Mesendoderm (in vitro differentiated cells): ENCODE results near the gene SEL1L3.

ENCODE experiments used
- DNase-seq: peaks from one replicate; pipeline ENCODE4 v3.0.0; 2013
- H2AK5ac ChIP-seq: 2 replicates; pipeline ENCODE4 v1.6.1; 2013; ENCODE audit warnings: low read length, inconsistent platforms
- H2BK120ac ChIP-seq: 2 replicates; pipeline ENCODE4 v1.6.1; 2013; ENCODE audit warnings: low read depth, mild to moderate bottlenecking, low read length, moderate library complexity, mixed read lengths
- H2BK15ac ChIP-seq: replicated peaks from 2 replicates; pipeline ENCODE4 v1.6.1; 2013; ENCODE audit warnings: low read depth, mild to moderate bottlenecking, moderate library complexity
- H2BK5ac ChIP-seq: 2 replicates; pipeline ENCODE4 v1.6.1; 2013; ENCODE audit warnings: low read length, inconsistent platforms
- H3K18ac ChIP-seq: 2 replicates; pipeline ENCODE4 v1.6.1; 2013; ENCODE audit warnings: mild to moderate bottlenecking, low read length, mixed read lengths
- H3K23ac ChIP-seq: one replicate; pipeline ENCODE4 v1.6.1; 2013; ENCODE audit warnings: low read length
- H3K27ac ChIP-seq: 2 replicates; pipeline ENCODE4 v1.5.1; 2013; ENCODE audit warnings: low read depth, mild to moderate bottlenecking, inconsistent platforms, low read length, moderate library complexity
- H3K27me3 ChIP-seq: 2 replicates; pipeline ENCODE4 v1.6.1; 2013; ENCODE audit warnings: low read length, control low read depth, mild to moderate bottlenecking, inconsistent platforms; ENCODE audit not compliant: insufficient read depth, poor library complexity
- H3K36me3 ChIP-seq: 2 replicates; pipeline ENCODE4 v1.6.1; 2013; ENCODE audit warnings: low read length, inconsistent platforms; ENCODE audit not compliant: control insufficient read depth, insufficient read depth
- H3K4ac ChIP-seq: one replicate; pipeline ENCODE4 v1.6.1; 2013; ENCODE audit warnings: low read depth, mild to moderate bottlenecking, low read length, moderate library complexity
- H3K4me1 ChIP-seq: 2 replicates; pipeline ENCODE4 v1.6.1; 2013; ENCODE audit warnings: low read depth, low read length, inconsistent platforms; ENCODE audit not compliant: control insufficient read depth
- H3K4me2 ChIP-seq: 2 replicates; pipeline ENCODE4 v1.6.1; 2013; ENCODE audit warnings: low read length
- H3K4me3 ChIP-seq: 2 replicates; pipeline ENCODE4 v1.5.1; 2013; ENCODE audit warnings: mild to moderate bottlenecking, low read length
- H3K56ac ChIP-seq: one replicate; pipeline ENCODE4 v1.6.1; 2013; ENCODE audit warnings: low read length
- H3K79me1 ChIP-seq: 2 replicates; pipeline ENCODE4 v1.6.1; 2013; ENCODE audit warnings: low read length, inconsistent platforms
- H3K79me2 ChIP-seq: 2 replicates; pipeline ENCODE4 v1.6.1; 2013; ENCODE audit warnings: mild to moderate bottlenecking, low read length; ENCODE audit not compliant: control insufficient read depth, insufficient read depth
- H3K9ac ChIP-seq: 2 replicates; pipeline ENCODE4 v1.6.1; 2013; ENCODE audit warnings: low read length, inconsistent platforms
- H4K5ac ChIP-seq: one replicate; pipeline ENCODE4 v1.6.1; 2013; ENCODE audit warnings: low read length
- H4K8ac ChIP-seq: one replicate; pipeline ENCODE4 v1.6.1; 2013; ENCODE audit warnings: low read depth, mild to moderate bottlenecking, control low read depth, low read length, moderate library complexity
- WGBS: extraction: QIAGEN DNeasy Blood & Tissue Kit; methylation state at CpG from one replicate; pipeline ENCODE4 v1.1.7; 2013; ENCODE audit warnings: low lambda C conversion rate, missing lambda C conversion rate; ENCODE audit not compliant: insufficient coverage; ENCODE audit errors: extremely low coverage; 5-methylcytosine and 5-hydroxymethylcytosine counted together

Gene SEL1L3

DNA sequence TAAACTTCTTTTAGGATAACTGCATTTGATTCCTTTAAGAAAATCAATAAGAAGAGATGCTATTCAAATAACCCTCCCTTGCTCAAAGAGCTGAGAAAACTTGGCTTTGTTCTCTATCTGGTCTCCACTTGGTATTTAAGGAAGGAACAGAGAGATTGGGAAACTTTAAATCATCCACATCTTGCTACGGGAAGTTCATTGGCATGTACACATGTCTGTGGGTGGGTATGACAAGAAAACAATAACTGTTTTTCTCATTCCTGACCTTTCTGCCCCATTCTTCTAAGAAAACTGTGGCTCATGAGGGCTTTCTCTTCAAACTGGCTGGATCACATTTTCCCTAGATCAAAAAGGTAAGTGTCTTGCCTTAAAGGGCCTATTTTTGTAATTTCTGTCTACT, 6.0 kb downstream of the SEL1L3 start:
- Histone ChIP-seq H3K4ac (no peak overlapping the region), H3K4me3 (no peak overlapping the region), H4K5ac (no peak overlapping the region), H3K79me1 (peaks cover 4% of the 10 kb centered on the region), H3K27me3 (no peaks in the 10 kb centered on the region), H4K8ac (no peak overlapping the region), H2BK5ac (no peak overlapping the region), H3K79me2 (peaks cover 3% of the 10 kb centered on the region), H2BK15ac (no peak overlapping the region), H3K36me3 (no peaks in the 10 kb centered on the region), H2BK120ac (no peak overlapping the region), H3K27ac (no peak overlapping the region), H3K56ac (no peak overlapping the region), H3K9ac (no peak overlapping the region), H3K18ac (no peak overlapping the region), H3K23ac (no peak overlapping the region), H3K4me1 (no peaks in the 10 kb centered on the region), H2AK5ac (no peak overlapping the region), H3K4me2 (no peak overlapping the region)
- DNase-seq: no peak
- no CpG with 5 or more reads among the region's 1 CpG for WGBS

DNA sequence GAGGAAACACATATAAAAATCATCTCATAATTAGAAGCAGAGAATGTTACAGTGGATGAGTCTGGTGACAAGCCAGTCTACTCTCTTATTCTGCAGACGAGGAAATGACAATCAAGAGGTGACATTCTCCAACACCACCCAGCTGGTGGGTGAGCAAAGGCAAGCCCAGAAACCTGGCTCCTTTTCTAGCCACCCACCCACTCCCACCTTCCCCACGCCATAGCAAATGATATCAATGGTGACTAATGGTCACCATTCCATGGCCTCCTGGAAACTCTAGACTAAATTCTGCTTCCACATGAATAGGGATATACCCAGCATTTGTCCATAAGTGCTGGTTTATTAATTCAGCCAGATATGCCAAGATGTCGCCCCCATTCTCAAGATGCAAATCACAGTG, 10.7 kb downstream of the SEL1L3 start:
- Histone ChIP-seq H3K9ac (no peak overlapping the region), H4K5ac (no peak overlapping the region), H3K18ac (no peak overlapping the region), H3K4ac (no peak overlapping the region), H3K4me3 (no peak overlapping the region), H3K79me2 (peaks cover 1% of the 10 kb centered on the region), H3K56ac (no peak overlapping the region), H2BK120ac (no peak overlapping the region), H3K4me2 (no peak overlapping the region), H3K4me1 (no peaks in the 10 kb centered on the region), H2BK5ac (no peak overlapping the region), H3K79me1 (no peaks in the 10 kb centered on the region), H2BK15ac (no peak overlapping the region), H3K23ac (no peak overlapping the region), H3K27me3 (no peaks in the 10 kb centered on the region), H4K8ac (no peak overlapping the region), H3K27ac (no peak overlapping the region), H3K36me3 (no peaks in the 10 kb centered on the region), H2AK5ac (no peak overlapping the region)
- no peak for DNase-seq
- no CpG with 5 or more reads among the region's 3 CpGs for WGBS

DNA sequence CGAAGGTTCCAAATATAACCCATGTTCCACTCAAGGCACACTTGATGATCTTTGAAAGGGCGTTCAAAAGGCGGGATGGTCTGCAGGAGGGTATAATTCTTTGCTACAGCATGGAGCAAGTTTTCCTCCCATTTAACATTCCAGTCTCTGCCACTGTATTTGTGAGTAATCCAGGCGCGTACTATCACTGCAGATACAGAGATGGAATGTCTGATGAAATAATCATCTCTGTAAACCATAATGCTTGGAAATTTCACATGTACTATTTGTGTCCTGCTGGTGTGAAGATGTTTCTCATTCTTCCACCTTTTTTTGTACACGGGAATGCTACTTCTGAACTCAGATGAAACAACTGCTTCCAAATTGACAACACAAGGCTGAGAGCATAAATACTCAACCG, 15.5 kb downstream of the SEL1L3 start:
- Histone ChIP-seq H3K9ac (no peak overlapping the region), H3K4ac (no peak overlapping the region), H3K56ac (no peak overlapping the region), H2BK15ac (no peak overlapping the region), H3K4me3 (no peak overlapping the region), H3K23ac (no peak overlapping the region), H4K5ac (no peak overlapping the region), H3K79me2 (no peaks in the 10 kb centered on the region), H2BK5ac (no peak overlapping the region), H3K27ac (no peak overlapping the region), H2BK120ac (no peak overlapping the region), H3K27me3 (no peaks in the 10 kb centered on the region), H4K8ac (no peak overlapping the region), H3K4me1 (peaks cover 3% of the 10 kb centered on the region), H3K4me2 (no peak overlapping the region), H3K36me3 (no peaks in the 10 kb centered on the region), H2AK5ac (no peak overlapping the region), H3K18ac (no peak overlapping the region), H3K79me1 (peaks cover 2% of the 10 kb centered on the region)
- no CpG with 5 or more reads among the region's 7 CpGs for WGBS
- no peak for DNase-seq

DNA sequence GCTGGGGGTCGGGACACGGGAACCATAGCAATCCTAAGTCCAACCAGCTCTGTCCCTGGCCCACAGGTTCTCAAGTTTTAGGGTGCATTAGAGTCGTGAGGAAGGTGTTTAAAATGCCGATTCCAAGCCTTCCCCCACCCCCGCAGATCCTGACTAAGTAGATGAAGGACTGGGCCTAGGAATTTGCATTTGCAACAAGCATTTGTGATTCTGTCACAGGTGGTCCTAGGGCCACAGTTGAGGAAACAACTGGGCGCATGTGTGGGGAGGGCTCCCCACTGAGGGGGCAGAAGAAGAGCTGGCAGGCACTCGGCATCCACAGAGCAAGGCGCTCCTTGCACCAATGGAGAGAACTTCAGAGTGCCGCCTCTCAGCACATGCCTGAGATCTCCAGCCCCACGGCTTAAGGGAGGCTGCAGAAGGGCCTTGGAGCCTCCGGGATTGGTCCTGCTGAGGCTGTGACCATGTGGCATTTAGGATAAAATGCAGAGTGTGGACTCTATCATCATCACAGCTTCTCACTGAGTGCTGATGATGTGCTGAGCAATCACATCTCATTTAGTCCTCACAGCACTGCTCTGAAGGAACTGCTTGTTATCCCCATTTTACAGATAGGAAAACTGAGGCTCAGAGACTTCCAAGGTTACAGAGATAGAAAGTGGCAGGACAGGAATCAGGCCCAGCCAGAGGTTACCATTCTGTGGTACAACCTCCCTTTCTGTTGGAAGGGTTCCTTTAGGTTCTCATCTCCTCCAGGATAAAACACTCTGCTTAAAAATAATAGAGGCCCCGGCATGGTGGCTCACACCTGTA, 16.7 kb downstream of the SEL1L3 start:
- Histone ChIP-seq H3K79me1 (peaks cover 2% of the 10 kb centered on the region), H2BK5ac (no peak overlapping the region), H3K36me3 (no peaks in the 10 kb centered on the region), H3K9ac (no peak overlapping the region), H3K27me3 (no peaks in the 10 kb centered on the region), H4K5ac (no peak overlapping the region), H2BK120ac (no peak overlapping the region), H3K4ac (no peak overlapping the region), H3K4me2 (no peak overlapping the region), H3K23ac (no peak overlapping the region), H3K27ac (no peak overlapping the region), H4K8ac (no peak overlapping the region), H2BK15ac (no peak overlapping the region), H3K56ac (no peak overlapping the region), H3K4me1 (peaks cover 3% of the 10 kb centered on the region), H3K79me2 (no peaks in the 10 kb centered on the region), H3K4me3 (no peak overlapping the region), H3K18ac (no peak overlapping the region), H2AK5ac (no peak overlapping the region)
- WGBS: no CpG with 5 or more reads among the region's 12 CpGs
- no peak for DNase-seq

DNA sequence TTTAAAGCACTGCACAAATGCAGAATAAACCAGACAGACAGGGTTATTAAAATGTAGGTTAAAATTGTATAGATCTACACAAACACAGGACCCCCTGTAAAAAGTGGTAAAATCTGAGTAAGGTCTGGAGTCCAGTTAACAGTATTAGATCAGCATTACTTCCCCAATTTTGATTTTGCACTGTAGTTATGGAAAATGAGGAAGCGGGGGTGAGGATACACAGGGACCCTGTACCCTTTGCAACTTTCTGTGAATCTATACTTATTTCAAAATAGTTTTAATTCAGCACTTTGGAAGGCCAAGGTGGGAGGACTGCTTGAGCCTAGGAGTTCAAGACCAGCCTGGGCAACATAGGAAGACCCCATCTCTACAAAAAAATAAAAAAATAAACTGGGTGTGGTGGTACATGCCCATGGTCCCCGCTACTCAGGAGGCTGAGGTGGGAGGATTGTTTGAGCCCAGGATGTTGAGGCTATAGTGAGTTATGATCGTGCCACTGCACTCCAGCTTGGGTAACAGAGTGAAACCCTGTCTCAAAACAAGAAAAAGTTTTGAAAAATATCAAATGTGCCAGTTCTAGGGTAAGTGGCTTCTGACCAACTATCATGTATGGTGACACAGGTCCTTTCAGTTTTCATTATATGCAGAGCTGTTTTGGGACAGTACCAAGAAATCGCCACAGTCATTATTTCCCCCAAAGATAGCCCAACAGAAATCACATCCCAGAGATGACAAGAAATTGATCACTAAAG, 17.7 kb downstream of the SEL1L3 start:
- H3K4me2 ChIP-seq: no peak overlapping the region
- WGBS: no CpG with 5 or more reads among the region's 4 CpGs
- DNase-seq: no peak
- no peak overlapping the region for H3K9ac ChIP-seq
- no peak overlapping the region for H3K56ac ChIP-seq
- H3K4me1 ChIP-seq: peaks cover 3% of the 10 kb centered on the region
- no peaks in the 10 kb centered on the region for H3K36me3 ChIP-seq
- H3K27ac ChIP-seq: no peak overlapping the region
- H4K5ac ChIP-seq: no peak overlapping the region
- no peaks in the 10 kb centered on the region for H3K27me3 ChIP-seq
- H2BK15ac ChIP-seq: no peak overlapping the region
- H3K79me1 ChIP-seq: peaks cover 4% of the 10 kb centered on the region
- no peak overlapping the region for H3K4ac ChIP-seq
- no peak overlapping the region for H3K18ac ChIP-seq
- H2AK5ac ChIP-seq: no peak overlapping the region
- H3K23ac ChIP-seq: no peak overlapping the region
- no peak overlapping the region for H4K8ac ChIP-seq
- H2BK5ac ChIP-seq: no peak overlapping the region
- no peak overlapping the region for H3K4me3 ChIP-seq
- no peak overlapping the region for H2BK120ac ChIP-seq
- no peaks in the 10 kb centered on the region for H3K79me2 ChIP-seq
